ENCODE results near the gene SLC5A4.
"Not testable (repeated sequence)": the region's sequence is repeated elsewhere in the genome, so short reads cannot be mapped to it uniquely, and the experiment has no call there.

Gene SLC5A4

DNA sequence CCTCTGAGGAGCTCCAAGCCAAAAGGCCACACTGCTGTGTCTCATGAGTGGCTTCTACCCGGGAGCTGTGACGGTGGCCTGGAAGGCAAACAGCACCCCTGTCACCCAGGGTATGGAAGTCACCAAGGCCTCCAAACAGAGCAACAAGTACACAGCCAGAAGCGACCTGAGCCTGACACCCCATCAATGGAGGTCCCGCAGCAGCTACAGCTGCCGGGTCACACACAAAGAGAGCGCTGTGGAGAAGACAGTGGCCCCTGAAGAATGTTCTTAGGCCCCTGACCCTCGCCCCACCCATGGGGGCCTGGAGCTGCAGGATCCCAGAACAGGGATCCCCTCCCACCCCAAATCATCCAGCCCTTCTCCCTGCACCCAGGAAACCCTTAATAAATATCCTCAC lies 55.2 kb downstream of the SLC5A4 start:
- no peak for FAIRE-seq

GRCh38 chr22:32199341-32199740 lies 55.8 kb downstream of the SLC5A4 start:
- FAIRE-seq, result no peak

DNA sequence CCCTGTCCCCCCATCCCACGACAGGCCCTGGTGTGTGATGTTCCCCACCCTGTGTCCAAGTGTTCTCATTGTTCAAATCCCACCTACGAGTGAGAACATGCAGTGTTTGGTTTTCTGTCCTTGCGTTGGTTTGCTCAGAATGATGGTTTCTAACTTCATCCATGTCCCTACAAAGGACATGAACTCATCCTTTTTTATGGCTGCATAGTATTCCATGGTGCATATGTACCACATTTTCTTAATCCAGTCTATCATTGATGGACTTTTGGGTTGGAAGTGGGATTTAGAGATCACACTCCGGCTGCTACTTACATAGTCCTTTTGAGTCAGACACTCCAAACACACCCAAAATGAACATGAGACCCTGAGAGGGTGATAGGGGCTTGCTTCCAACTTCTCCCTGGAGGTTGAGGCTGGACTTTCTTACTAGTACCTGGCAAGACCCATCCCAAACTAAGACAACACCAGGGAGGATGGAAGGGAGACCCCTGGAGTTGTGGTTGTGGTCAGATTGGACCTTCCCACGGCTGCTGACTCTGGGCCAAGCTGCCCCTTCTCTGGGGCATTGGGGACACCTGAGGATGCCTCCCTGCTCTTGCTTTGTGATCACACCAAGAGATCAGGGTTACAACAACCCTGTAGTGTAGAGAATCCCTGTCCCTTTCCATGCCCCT lies 57.5 kb downstream of the SLC5A4 start:
- FAIRE-seq, result not testable (repeated sequence)

- FAIRE-seq, result not testable (repeated sequence)
These were observed 59.2 kb downstream of the SLC5A4 start for GRCh38 chr22:32195900-32196299.

- FAIRE-seq, result not testable (repeated sequence)
These were observed 61.8 kb downstream of the SLC5A4 start for GRCh38 chr22:32193346-32193745.

DNA sequence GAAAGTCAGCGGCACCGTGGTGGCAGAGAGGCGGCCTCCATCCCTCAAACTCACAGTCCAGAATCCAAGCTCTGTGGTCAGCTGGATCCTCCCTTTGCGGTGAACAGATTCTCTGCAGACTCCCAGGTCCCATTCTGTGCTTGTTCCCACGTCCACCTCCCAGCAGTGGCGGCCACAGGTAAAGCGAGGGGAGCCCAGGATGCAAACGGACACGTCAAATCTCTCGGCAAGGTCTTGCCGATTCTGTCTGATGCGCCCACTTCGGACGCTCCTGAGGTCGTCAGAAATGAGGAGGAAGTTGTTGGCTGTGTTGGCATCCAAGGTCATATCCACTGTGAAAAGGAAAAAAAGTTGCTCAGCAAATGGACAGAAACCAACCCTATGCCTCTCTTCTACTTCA lies 64.1 kb downstream of the SLC5A4 start:
- FAIRE-seq, result not testable (repeated sequence)

- no peak for FAIRE-seq
These were observed 69.3 kb downstream of the SLC5A4 start for GRCh38 chr22:32185821-32186220.

DNA sequence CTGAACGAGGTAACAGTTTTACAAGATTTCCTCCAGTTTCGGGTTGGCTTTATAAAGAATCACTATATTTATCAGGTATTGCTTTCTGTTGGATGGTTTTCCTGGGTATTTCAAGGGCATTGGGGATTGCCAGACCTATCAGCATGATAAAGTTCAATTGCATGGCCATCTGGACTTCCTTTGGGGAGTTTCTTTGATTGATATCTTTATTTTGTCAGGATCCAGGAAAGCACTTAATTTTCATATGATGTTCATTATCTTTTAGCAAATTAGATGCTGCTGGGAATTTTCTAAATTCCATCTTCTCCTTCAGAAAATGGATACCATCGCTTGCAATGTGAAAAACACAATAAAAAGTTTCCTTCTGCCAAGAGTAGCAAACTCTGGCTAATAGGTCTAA lies 71.5 kb downstream of the SLC5A4 start:
- FAIRE-seq, result no peak

- no peak for FAIRE-seq
These were observed 74.1 kb downstream of the SLC5A4 start for GRCh38 chr22:32181043-32181442.

GRCh38 chr22:32177221-32177765 lies 77.9 kb downstream of the SLC5A4 start:
- no peak for FAIRE-seq

DNA sequence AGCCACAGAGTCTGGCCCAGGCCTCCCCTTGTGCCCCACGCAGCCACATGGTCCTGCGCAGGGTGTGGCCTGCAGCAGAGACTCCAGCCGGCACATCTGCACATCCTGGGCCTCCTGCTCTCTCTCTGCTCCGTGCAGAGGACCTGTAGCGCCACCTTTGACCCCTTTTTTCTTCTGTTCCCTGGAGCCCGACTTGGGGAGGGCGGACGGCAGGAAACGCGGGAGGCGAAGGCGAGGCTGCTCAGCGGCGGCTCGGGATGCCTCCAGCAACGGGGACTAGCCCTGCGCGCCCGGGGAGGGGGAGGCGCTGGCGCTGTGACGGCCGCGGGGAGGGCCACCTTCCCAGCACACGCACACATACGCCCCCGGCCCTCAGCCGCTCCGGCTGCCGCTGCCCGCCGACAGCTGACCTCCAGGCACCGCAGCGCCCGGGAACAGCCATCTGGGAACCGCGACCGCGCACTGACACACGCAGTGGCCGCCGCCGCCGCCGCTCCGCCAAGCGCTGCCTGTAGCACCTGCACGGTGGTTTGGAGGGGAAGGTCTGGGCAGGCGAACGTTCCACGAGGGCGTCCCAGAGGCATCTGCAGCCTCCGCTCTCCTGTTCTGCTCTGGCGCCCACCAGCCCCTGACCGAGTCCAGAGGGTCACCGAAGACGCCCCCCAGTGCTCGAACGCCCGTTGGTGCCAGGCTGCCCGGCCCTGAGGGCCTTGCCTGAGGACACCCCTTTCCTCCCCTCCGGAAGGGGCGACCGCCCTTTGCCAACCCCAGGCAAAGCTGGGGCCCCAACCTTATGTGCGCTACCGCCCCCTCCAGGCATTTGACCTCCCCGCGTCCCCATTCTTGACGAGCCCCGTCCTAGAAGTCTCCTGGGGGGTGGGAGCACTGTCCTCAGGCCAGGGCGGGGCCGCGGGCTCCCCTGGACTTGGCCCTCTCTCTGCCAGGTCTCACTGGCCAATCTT lies 79.2 kb downstream of the SLC5A4 start:
- FAIRE-seq, result no peak

DNA sequence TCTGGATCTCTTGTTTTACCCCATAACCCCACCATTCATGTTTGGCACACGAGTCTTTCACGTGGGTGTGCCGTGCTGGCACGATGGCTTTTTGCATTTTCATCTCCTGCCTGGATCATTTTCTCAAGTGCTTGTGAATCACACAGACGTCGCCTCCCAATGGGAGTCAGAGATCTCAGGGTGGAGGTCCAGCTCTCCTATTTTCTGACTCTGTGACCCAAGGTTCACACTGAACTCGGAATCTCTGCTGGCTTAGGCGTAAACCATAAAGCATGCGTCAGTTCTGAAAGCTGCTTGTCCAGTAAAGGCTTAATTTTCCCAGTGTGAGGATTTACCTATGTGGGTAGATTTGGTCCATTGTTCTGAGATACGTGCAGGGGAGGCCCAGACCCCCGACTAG lies 80.0 kb downstream of the SLC5A4 start:
- no peak for FAIRE-seq
